ENCODE results near the gene SUSD1.

SUSD1 gene

GRCh38 chr9:112020680-112021596 lies 154.2 kb downstream of the SUSD1 start:
- no peak for DNase-seq (ENCODE audit: low read depth in 2 of 3, low spot score in 2 of 3)

DNA sequence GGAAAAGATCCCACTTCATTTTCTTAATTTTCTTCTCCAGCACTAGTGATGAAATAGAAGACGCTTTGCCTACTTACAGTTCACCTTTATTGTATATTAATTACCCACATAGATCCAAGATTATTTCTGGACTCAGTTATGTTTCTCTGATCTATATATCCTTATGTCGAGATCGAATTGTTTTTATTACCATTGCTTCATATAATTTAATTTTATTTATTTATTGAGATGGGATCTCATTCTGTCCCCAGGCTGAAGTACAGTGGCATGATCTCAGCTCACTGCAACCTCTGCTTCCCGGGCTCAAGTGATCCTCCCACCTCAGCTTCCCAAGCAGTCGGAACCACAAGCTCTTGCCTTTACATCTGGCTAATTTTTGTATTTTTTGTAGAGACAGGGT lies 157.2 kb downstream of the SUSD1 start:
- DNase-seq (ENCODE audit: low read depth in 2 of 3, low spot score in 2 of 3) = no peak

GRCh38 chr9:112015736-112016135 lies 159.4 kb downstream of the SUSD1 start:
- no peak for DNase-seq (ENCODE audit: low read depth in 2 of 3, low spot score in 2 of 3)

DNA sequence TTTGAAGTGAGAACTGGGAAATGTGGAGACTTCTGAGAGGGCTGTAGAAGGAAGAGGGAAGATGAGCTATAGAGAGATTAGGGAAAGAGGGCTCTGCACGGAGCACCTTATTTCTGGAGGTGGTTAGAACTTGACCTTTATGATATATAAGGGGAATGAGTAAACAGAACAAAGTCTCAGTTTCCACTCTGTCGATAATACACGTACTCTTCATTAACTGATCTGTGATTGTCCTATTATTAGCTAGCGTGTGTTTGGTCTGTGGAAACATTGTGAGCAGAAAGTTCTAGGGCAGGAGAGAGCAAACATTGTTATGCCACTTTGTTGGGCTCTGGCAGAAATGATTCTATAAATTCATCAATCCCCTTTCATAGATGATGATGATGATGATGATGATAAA lies 159.9 kb downstream of the SUSD1 start:
- no peak for DNase-seq (ENCODE audit: low read depth in 2 of 3, low spot score in 2 of 3)

DNA sequence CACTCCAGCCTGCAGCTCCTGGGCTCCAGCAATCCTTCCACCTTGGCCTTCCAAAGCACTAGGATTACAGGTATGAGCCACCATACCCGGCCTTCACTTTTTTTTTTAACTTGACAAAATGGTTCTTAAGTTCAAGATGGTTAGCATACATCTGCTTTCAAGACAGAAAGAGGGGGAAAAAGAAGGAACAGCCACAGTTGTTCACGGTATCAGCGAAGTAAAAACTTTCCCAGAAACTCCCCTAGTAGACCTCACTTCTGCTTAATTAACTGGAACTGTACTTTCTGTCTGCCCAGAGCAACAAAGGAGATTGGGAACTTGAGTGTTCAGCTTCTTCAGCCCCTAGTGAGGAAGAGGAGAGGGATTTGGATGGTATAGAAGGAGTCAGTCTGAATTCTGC lies 161.8 kb downstream of the SUSD1 start:
- no peak for DNase-seq (ENCODE audit: low read depth in 2 of 3, low spot score in 2 of 3)

DNA sequence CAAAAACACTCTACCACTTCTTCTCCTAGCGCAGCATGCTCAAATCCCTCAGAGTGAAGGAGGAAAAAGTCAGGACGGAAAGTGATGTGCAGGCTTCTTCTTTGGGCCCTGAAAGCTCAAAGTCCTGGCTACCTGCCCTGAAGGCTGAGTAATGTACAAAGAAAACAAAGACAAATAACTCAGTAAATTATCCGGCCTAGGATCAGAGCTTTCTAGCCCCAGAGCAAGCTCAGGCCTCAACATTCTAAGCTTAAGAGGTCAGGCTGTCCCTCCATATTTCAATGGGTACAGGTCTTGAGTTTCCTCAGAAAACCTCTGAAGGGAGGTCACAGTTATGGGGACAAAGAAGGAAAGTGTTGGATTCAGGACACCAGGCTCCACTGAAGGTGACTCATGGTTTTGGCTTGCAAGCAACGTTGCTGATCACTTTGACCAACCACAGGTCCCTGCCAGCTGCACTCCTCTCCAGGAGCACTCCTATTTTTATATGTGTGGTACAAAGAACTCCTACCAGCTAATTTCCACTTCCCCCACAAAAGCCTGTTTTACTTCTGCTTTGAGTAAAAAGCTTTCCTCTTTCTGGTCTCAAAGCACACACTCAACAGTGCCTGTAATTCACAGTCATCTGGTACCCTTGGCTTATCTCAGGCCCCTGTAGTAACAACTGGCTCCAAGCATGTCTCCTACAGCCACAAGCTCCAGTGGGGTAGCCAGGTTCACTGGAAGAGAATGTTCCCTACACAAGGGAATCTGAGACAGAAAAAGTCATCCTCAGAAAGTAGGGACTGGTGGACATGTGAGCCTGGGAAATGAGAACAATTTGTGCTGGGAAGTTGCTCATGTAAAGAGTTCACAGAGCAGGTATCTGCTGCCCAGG lies 162.8 kb downstream of the SUSD1 start:
- no peak for DNase-seq (ENCODE audit: low read depth in 2 of 3, low spot score in 2 of 3)

- DNase-seq (ENCODE audit: low read depth in 2 of 3, low spot score in 2 of 3) = no peak
Measured at GRCh38 chr9:112011051-112011620, 164.0 kb downstream of the SUSD1 start.

- DNase-seq (ENCODE audit: low read depth in 2 of 3, low spot score in 2 of 3) = no peak
Measured at GRCh38 chr9:112010537-112010936, 164.6 kb downstream of the SUSD1 start.

GRCh38 chr9:112009656-112010055 lies 165.4 kb downstream of the SUSD1 start:
- DNase-seq (ENCODE audit: low read depth in 2 of 3, low spot score in 2 of 3) = no peak

DNA sequence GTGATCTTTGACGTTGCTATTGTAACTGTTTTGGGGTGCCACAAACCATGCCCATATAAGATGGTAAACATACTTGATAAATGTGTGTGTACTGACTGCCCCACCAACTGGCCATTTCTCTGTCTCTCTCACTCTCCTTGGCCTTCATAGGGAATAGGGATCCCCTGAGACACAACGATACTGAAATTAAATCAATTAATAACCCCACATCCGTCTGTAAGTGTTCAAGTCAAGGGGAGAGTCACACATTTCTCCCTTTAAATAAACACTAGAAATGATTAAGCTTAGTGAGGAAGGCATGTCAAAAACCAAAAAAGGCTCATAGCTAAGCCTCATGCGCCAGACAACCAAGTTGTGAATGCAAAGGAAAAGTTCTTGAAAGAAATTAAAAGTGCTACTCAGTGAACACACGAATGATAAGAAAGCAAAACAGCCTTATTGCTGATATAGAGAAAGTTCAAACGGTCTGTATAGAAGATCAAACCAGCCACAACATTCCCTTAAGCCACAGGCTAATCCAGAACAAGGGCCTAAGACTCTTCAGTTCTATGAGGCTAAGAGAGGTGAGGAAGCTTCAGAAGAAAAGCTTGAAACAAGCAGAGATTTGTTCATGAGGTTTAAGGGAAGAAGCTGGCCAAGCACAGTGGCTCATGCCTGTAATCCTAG lies 167.4 kb downstream of the SUSD1 start:
- DNase-seq (ENCODE audit: low read depth in 2 of 3, low spot score in 2 of 3) = no peak

- no peak for DNase-seq (ENCODE audit: low read depth in 2 of 3, low spot score in 2 of 3)
Measured at GRCh38 chr9:112006361-112007020, 168.6 kb downstream of the SUSD1 start.

GRCh38 chr9:112005939-112006338 lies 169.2 kb downstream of the SUSD1 start:
- DNase-seq (ENCODE audit: low read depth in 2 of 3, low spot score in 2 of 3) = no peak

GRCh38 chr9:112003538-112003937 lies 171.6 kb downstream of the SUSD1 start:
- DNase-seq (ENCODE audit: low read depth in 2 of 3, low spot score in 2 of 3) = no peak

DNA sequence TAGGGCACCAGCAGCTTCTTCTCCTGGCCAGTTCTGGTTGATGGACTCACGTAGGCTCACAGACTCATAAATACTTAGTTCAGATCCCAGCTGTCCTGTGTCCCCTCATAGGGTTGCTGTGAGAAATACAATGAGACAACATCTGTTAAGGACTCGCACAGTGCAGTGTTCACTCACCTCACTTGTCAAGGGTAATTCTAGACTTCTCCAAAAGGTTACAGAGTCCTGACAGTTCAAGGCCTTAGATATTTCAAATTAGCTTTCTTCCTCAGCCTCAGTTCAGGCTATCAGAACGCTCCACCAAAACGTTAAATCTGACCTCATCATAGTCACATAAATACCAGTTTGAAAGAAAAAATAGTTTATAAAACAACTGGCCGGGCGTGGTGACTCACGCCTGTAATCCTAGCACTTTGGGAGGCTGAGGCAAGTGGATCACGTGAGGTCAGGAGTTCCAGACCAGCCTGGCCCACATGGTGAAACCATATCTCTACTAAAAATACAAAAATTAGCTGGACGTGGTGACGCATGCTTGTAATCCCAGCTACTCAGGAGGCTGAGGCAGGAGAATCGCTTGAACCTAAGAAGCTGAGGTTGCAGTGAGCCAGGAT lies 172.1 kb downstream of the SUSD1 start:
- no peak for DNase-seq (ENCODE audit: low read depth in 2 of 3, low spot score in 2 of 3)

DNA sequence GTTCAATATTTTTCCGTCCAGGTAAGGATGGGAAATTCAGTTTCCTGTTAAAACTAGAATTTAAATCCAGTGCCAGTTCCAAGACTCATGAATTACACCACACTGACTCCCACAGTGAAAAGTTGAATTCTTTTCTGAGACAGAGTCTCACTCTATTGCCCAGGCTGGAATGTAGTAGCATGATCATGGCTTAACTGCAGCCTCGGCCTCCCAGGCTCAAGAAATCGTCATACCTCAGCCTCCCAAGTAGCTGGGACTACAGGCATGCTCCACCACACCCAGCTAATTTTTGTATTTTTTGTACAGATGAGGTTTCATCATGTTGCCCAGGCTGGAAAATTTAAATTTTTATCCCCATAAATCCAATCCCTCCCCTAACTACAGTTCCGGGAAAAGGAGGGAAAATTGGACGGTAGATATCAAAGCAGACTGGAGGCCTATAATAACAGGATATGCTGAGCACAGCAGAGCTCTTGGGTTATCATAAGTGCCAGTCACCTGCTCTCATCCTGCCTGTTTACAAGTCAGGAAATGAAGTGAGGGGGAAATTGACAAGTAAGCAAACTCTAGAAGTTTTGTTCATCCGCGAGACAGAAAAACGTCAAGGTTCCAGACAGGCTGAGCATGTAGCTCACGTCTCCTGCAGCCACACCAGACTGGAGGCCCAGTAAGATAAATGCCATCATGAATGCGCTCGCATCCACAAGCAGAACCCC lies 172.8 kb downstream of the SUSD1 start:
- no peak for DNase-seq (ENCODE audit: low read depth in 2 of 3, low spot score in 2 of 3)

DNA sequence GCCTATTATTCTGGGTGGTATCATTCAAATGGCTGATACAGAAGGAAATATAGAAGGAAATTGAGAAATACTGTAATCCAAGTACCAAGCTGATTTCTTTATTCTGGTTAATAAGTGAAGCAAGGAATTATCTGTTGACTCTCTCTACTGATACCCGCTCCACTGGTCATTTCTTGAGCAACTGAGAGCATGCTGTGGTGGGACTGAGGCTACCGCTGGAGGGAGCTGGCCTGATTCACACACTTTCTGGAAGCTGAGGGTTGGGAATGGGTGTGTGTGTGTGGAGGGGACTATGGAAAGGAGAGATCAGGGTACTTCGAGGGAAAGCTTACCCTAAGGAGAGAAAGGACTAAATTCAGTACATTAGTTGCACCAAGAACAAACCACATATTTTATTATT lies 174.4 kb downstream of the SUSD1 start:
- no peak for DNase-seq (ENCODE audit: low read depth in 2 of 3, low spot score in 2 of 3)

- no peak for DNase-seq (ENCODE audit: low read depth in 2 of 3, low spot score in 2 of 3)
Measured at GRCh38 chr9:111999319-111999718, 175.8 kb downstream of the SUSD1 start.

DNA sequence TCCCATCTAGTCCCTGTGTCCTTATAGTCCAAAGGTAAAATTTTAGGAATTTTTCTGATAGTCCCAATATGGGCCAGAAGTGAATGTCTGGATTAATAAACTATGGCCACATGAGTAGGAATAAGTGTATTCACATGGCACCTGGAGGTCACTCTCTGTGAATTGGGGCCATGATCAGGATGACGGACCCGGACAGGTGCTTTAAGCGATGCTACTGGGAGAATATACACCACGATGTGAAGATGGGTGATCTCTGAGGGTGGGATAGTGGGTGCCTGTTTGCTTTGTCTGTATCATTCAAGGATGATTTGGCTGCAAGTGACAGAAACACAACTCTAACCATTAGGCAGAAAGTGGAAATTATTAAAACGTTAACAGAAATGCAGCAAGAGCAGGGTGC lies 177.3 kb downstream of the SUSD1 start:
- DNase-seq (ENCODE audit: low read depth in 2 of 3, low spot score in 2 of 3) = no peak

DNA sequence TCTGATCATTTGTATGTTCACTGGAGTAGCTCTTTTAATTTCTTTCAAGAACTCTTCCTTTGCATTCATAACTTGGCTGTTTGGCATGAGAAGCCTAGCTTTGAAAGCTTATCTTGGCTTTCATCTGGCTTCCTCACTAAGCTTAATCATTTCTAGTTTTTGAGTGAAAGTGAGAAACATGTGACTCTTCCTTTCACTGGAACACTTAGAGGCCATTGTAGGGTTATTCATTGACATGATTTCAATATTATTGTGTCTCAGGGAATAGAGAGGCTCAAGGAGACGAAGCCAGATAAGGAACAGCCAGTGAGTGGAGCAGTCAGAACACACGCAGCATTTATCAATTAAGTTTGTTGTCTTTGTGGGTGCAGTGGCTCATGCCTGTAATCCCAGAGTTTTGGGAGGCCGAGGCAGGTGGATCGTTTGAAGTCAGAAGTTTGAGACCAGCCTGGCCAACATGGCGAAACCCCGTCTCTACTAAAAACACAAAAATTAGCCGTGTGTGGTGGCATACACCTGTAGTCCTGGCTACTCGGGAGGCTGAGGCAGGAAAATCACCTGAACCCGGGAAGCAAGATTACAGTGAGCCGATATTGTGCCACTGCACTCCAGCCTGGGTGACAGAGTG lies 180.2 kb downstream of the SUSD1 start:
- no peak for DNase-seq (ENCODE audit: low read depth in 2 of 3, low spot score in 2 of 3)
